Adipocyte (in vitro differentiated cells): ENCODE data around the gene POLR1B.

Source experiments
- DNase-seq: peaks from one replicate; pipeline ENCODE4 v3.0.0-alpha.2; 2015; ENCODE audit warnings: low read depth
- H3K27me3 ChIP-seq: replicated peaks from 2 replicates; pipeline ENCODE4 v1.7.0; 2013; ENCODE audit warnings: mild to moderate bottlenecking, low read length, moderate library complexity; ENCODE audit not compliant: control insufficient read depth, insufficient read depth
- H3K36me3 ChIP-seq: 2 replicates; pipeline ENCODE4 v1.7.0; 2013; ENCODE audit warnings: low read length, mild to moderate bottlenecking, moderate library complexity; ENCODE audit not compliant: control insufficient read depth, insufficient read depth, severe bottlenecking
- H3K4me1 ChIP-seq: 2 replicates; pipeline ENCODE4 v1.7.0; 2013; ENCODE audit warnings: mild to moderate bottlenecking, low read length, moderate library complexity; ENCODE audit not compliant: control insufficient read depth, insufficient read depth
- H3K4me3 ChIP-seq: 2 replicates; pipeline ENCODE4 v1.7.0; 2013; ENCODE audit warnings: mild to moderate bottlenecking, low read length, moderate library complexity
- H3K9ac ChIP-seq: 2 replicates; pipeline ENCODE4 v1.7.0; 2013; ENCODE audit warnings: mild to moderate bottlenecking, low read length, moderate library complexity
- H3K9me3 ChIP-seq: 2 replicates; pipeline ENCODE4 v1.7.0; 2013; ENCODE audit warnings: mild to moderate bottlenecking, low read length, moderate library complexity; ENCODE audit not compliant: control insufficient read depth

The POLR1B gene

GRCh38 chr2:112618383-112618782 lies 76.1 kb downstream of the POLR1B start:
- no peak overlapping the region for H3K9ac ChIP-seq
- H3K4me1 ChIP-seq, result peaks cover 37% of the 10 kb centered on the region

GRCh38 chr2:112621790-112622527 lies 79.7 kb downstream of the POLR1B start:
- H3K27me3 ChIP-seq, result no peaks in the 10 kb centered on the region
- H3K4me1 ChIP-seq, result peaks cover 57% of the 10 kb centered on the region
- H3K9me3 ChIP-seq, result no peaks in the 10 kb centered on the region
- no peaks in the 10 kb centered on the region for H3K36me3 ChIP-seq
- DNase-seq, result peak; percentile 42
- H3K9ac ChIP-seq, result peak overlapping the region; percentile 1
- H3K4me3 ChIP-seq, result peak overlapping the region; percentile 50

More at GRCh38 chr2:112618383-112618782, 76.1 kb downstream of the POLR1B start:
- Histone ChIP-seq H3K9me3 (no peaks in the 10 kb centered on the region), H3K4me3 (no peak overlapping the region), H3K36me3 (no peaks in the 10 kb centered on the region), H3K27me3 (peaks cover 3% of the 10 kb centered on the region)
- no peak for DNase-seq

GRCh38 chr2:112622528-112622849 lies 80.2 kb downstream of the POLR1B start:
- no peaks in the 10 kb centered on the region for H3K27me3 ChIP-seq
- H3K36me3 ChIP-seq, result no peaks in the 10 kb centered on the region
- no peaks in the 10 kb centered on the region for H3K9me3 ChIP-seq
- H3K4me3 ChIP-seq, result no peak overlapping the region
- H3K9ac ChIP-seq, result no peak overlapping the region
- peaks cover 56% of the 10 kb centered on the region for H3K4me1 ChIP-seq
- DNase-seq, result peak; percentile 78

- Histone ChIP-seq H3K36me3 (no peaks in the 10 kb centered on the region), H3K9ac (no peak overlapping the region), H3K27me3 (no peaks in the 10 kb centered on the region), H3K4me3 (no peak overlapping the region), H3K9me3 (no peaks in the 10 kb centered on the region), H3K4me1 (peaks cover 59% of the 10 kb centered on the region)
- DNase-seq, result peak; percentile 76
Measured at GRCh38 chr2:112623913-112624777, 81.9 kb downstream of the POLR1B start.

- no peak for DNase-seq
- no peaks in the 10 kb centered on the region for H3K36me3 ChIP-seq
- no peaks in the 10 kb centered on the region for H3K27me3 ChIP-seq
- H3K9me3 ChIP-seq, result no peaks in the 10 kb centered on the region
- no peak overlapping the region for H3K4me3 ChIP-seq
- H3K4me1 ChIP-seq, result peaks cover 60% of the 10 kb centered on the region
- peak overlapping the region; percentile 68 for H3K9ac ChIP-seq
Measured at GRCh38 chr2:112625474-112626114, 83.3 kb downstream of the POLR1B start.

GRCh38 chr2:112626604-112627059 lies 84.4 kb downstream of the POLR1B start:
- Histone ChIP-seq H3K9ac (peak overlapping the region; percentile 68), H3K4me1 (peaks cover 63% of the 10 kb centered on the region), H3K4me3 (peak overlapping the region; percentile 67)

More at GRCh38 chr2:112626604-112627059, 84.4 kb downstream of the POLR1B start:
- Histone ChIP-seq H3K36me3 (no peaks in the 10 kb centered on the region), H3K27me3 (no peaks in the 10 kb centered on the region), H3K9me3 (no peaks in the 10 kb centered on the region)
- DNase-seq, result peak; percentile 83
